ENCODE measurements around the gene IFIT5.

DNA sequence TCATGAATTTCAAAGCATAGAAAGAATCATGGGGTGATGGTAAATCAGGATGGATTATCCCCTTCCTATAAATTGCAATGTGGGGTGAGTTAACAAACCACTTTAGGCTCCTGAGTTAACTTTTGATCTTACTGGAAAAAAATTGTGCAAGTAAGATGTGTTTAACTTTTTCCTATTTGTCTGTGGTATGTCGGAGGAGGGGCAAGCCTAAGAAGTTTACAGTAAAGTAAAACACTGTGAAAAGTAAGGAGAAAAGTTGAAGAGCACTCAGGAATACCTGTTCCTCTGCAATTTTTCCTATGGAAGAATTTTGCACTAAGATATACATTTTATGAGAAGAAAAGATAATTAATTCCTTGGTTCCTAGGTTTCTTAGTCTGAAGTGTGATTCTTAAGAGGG, 44.4 kb downstream of the IFIT5 start:
- TF ChIP-seq, protein P1, sequence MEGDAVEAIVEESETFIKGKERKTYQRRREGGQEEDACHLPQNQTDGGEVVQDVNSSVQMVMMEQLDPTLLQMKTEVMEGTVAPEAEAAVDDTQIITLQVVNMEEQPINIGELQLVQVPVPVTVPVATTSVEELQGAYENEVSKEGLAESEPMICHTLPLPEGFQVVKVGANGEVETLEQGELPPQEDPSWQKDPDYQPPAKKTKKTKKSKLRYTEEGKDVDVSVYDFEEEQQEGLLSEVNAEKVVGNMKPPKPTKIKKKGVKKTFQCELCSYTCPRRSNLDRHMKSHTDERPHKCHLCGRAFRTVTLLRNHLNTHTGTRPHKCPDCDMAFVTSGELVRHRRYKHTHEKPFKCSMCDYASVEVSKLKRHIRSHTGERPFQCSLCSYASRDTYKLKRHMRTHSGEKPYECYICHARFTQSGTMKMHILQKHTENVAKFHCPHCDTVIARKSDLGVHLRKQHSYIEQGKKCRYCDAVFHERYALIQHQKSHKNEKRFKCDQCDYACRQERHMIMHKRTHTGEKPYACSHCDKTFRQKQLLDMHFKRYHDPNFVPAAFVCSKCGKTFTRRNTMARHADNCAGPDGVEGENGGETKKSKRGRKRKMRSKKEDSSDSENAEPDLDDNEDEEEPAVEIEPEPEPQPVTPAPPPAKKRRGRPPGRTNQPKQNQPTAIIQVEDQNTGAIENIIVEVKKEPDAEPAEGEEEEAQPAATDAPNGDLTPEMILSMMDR (conservative IDR thresholded peaks at IDR 0.05), result no peak
- no peak for TF ChIP-seq ZFX (IDR thresholded peaks at IDR 0.05)
